ENCODE data around the gene CDK6. TPM values are rescaled to one million over a fixed set of nuclear protein-coding genes. Genes with fewer than 3 reads are reported as not detected.
A peak's percentile ranks its signal among the peaks of the same experiment; 100 is the strongest.

CDK6 gene
- total RNA-seq, 1 experiment from 2014 or later = 10.5 TPM

DNA sequence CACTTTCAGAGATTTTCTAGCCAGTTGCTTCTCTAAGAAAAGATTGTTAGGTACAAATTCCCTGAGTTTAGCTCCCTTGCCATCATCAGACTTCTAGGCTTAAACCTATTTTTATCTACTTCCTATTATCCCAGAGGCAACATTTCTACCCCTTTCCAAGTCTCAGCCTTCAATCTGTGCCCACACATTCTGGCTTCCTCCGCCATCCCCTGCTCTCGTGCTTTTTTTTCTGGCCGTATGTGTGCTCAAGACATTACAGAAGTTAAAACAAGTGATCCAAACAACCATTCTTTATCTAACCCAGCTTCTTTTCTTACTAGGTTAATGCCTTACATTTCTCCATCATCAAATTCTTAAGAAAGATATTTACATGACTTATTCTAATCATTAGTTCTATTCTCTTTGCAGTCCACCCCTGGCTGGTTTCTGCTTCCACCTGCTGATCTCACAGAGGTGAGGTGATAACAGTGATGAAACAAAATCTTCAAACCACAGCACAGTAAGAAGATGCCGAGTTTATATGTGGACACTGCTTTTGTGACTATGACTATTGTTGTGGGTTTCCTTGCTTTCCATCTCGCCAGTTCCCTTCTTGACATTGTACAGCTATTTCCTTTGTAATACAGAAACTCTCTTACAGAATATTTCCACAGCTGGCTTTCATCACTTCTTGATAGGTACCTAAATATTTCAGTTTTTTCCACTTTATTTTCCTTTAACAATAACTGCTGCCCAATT lies 18.3 kb upstream of the CDK6 start:
- POLR2A ChIA-PET (ENCODE audit: low non-redundant PET) = no interaction called here
- no peaks in the 10 kb centered on the region for H3K36me3 ChIP-seq (ENCODE audit: insufficient read depth, low read length, poor library complexity, severe bottlenecking)
- H3K27ac ChIP-seq (ENCODE audit: low read depth, low read length, poor library complexity, severe bottlenecking) = no peak overlapping the region
- CTCF ChIA-PET = no interaction called here
- H3K4me1 ChIP-seq (ENCODE audit: insufficient read depth, low read length, poor library complexity, severe bottlenecking) = no peaks in the 10 kb centered on the region
- intact Hi-C loops (cut with micrococcal nuclease; ENCODE audit: unreplicated experiment) = no loop called here
- no peak for DNase-seq (ENCODE audit: low spot score)
- H3K4me3 ChIP-seq (ENCODE audit: low read depth, low read length, poor library complexity, severe bottlenecking) = no peak overlapping the region
- H3K27me3 ChIP-seq (replicated peaks; ENCODE audit: insufficient read depth, low read depth, low read length, poor library complexity) = peaks cover 61% of the 10 kb centered on the region
- TF ChIP-seq EZH2 (IDR thresholded peaks at IDR 0.05; ENCODE audit: borderline replicate concordance, low read depth, low read length, poor library complexity, severe bottlenecking) = no peak
- TF ChIP-seq, protein P1, sequence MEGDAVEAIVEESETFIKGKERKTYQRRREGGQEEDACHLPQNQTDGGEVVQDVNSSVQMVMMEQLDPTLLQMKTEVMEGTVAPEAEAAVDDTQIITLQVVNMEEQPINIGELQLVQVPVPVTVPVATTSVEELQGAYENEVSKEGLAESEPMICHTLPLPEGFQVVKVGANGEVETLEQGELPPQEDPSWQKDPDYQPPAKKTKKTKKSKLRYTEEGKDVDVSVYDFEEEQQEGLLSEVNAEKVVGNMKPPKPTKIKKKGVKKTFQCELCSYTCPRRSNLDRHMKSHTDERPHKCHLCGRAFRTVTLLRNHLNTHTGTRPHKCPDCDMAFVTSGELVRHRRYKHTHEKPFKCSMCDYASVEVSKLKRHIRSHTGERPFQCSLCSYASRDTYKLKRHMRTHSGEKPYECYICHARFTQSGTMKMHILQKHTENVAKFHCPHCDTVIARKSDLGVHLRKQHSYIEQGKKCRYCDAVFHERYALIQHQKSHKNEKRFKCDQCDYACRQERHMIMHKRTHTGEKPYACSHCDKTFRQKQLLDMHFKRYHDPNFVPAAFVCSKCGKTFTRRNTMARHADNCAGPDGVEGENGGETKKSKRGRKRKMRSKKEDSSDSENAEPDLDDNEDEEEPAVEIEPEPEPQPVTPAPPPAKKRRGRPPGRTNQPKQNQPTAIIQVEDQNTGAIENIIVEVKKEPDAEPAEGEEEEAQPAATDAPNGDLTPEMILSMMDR (conservative IDR thresholded peaks at IDR 0.05; ENCODE audit: low read depth, low read length) = no peak
- BruUV-seq (replicated peaks) = no TSS peak
- H3K9me3 ChIP-seq (ENCODE audit: low read depth, low read length, poor library complexity, severe bottlenecking) = no peaks in the 10 kb centered on the region

DNA sequence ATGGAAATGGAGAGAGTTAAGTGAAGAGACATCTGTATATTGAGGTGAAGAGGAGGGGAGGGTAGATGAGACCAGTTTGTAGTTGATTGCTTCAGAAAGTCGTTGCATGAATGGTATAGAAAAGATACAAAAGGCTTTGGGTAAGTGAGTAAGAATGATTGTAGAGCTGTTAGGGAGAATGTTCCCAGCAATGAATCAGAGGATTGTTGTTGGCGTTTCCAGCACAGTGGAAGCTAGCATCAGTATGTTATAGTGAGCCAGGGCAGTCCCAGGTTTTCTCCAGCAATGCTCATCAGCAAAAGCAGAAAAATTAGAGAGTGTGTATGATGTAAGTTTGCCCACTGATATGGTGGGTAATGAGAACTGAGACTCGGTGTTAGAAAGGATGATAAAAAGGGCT lies 15.4 kb upstream of the CDK6 start:
- POLR2A ChIA-PET (ENCODE audit: low non-redundant PET) = no interaction called here
- Histone ChIP-seq H3K36me3 (ENCODE audit: insufficient read depth, low read length, poor library complexity, severe bottlenecking) (no peaks in the 10 kb centered on the region), H3K4me1 (ENCODE audit: insufficient read depth, low read length, poor library complexity, severe bottlenecking) (no peaks in the 10 kb centered on the region), H3K9me3 (ENCODE audit: low read depth, low read length, poor library complexity, severe bottlenecking) (no peaks in the 10 kb centered on the region), H3K27ac (ENCODE audit: low read depth, low read length, poor library complexity, severe bottlenecking) (no peak overlapping the region), H3K27me3 (replicated peaks; ENCODE audit: insufficient read depth, low read depth, low read length, poor library complexity) (peaks cover 90% of the 10 kb centered on the region), H3K4me3 (ENCODE audit: low read depth, low read length, poor library complexity, severe bottlenecking) (no peak overlapping the region)
- CTCF ChIA-PET = no interaction called here
- intact Hi-C loops (cut with micrococcal nuclease; ENCODE audit: unreplicated experiment) = no loop called here
- BruUV-seq (replicated peaks) = no TSS peak
- TF ChIP-seq, protein P1 (conservative IDR thresholded peaks at IDR 0.05; ENCODE audit: low read depth, low read length) = no peak
- TF ChIP-seq EZH2 (IDR thresholded peaks at IDR 0.05; ENCODE audit: borderline replicate concordance, low read depth, low read length, poor library complexity, severe bottlenecking) = peak; percentile 25
- no peak for DNase-seq (ENCODE audit: low spot score)

DNA sequence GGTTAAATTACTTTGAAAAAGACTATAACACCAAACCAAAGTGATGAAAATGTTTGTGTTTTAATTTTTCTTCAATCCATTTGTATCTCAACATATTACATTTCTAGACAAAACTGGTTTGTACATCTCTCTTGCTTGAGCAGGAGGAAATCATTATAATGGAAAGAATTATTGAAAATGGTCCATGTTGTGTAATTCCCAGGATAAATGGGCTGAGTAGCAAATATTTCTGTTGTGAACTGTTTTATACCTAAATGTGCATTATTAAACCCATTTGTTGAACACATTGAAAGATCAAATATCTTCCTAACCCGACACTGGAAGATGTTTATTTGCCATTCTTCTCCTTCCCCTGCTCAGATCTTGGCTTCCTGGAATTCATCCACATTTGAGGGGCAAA lies 14.1 kb upstream of the CDK6 start:
- H3K27me3 ChIP-seq (replicated peaks; ENCODE audit: insufficient read depth, low read depth, low read length, poor library complexity) = peaks cover 99% of the 10 kb centered on the region
- TF ChIP-seq, protein P1 (conservative IDR thresholded peaks at IDR 0.05; ENCODE audit: low read depth, low read length) = no peak
- no peak for TF ChIP-seq EZH2 (IDR thresholded peaks at IDR 0.05; ENCODE audit: borderline replicate concordance, low read depth, low read length, poor library complexity, severe bottlenecking)
- H3K9me3 ChIP-seq (ENCODE audit: low read depth, low read length, poor library complexity, severe bottlenecking) = no peaks in the 10 kb centered on the region
- no peak for DNase-seq (ENCODE audit: low spot score)
- CTCF ChIA-PET = no interaction called here
- intact Hi-C loops (cut with micrococcal nuclease; ENCODE audit: unreplicated experiment) = no loop called here
- POLR2A ChIA-PET (ENCODE audit: low non-redundant PET) = no interaction called here
- no peak overlapping the region for H3K4me3 ChIP-seq (ENCODE audit: low read depth, low read length, poor library complexity, severe bottlenecking)
- H3K27ac ChIP-seq (ENCODE audit: low read depth, low read length, poor library complexity, severe bottlenecking) = no peak overlapping the region
- H3K4me1 ChIP-seq (ENCODE audit: insufficient read depth, low read length, poor library complexity, severe bottlenecking) = no peaks in the 10 kb centered on the region
- no peaks in the 10 kb centered on the region for H3K36me3 ChIP-seq (ENCODE audit: insufficient read depth, low read length, poor library complexity, severe bottlenecking)
- no TSS peak for BruUV-seq (replicated peaks)

Data from A673 (cell line).